GM19397 (cell line): ENCODE measurements around the gene ZNF134.

Experiments
- ATAC-seq: cut with Tn5 transposase; IDR thresholded peaks from one replicate; pipeline ENCODE4 v1.9.1; 2021; ENCODE audit warnings: mild to moderate bottlenecking, moderate library complexity; ENCODE audit not compliant: unreplicated experiment

ZNF134 gene

DNA sequence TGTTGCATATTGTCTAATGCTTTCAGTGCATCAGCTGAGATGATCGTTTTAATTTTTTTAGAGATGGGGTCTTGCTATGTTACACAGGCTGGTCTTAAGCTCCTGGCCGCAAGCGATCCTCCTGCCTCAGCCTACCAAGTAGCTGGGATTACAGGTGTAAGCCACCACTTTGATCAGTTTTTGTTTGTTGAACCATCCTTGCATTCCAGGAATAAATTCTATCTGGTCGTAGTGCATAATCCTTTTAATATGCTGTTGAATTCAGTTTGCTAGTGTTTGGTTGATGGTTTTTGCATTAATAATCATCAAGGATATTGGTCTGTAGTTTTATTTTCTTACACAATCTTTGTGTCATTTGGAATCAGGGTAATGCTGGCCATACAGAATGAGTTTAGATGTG, 23.3 kb downstream of the ZNF134 start:
- ATAC-seq, result no peak

GRCh38 chr19:57641715-57642234, 27.7 kb downstream of the ZNF134 start:
- ATAC-seq, result no peak

- no peak for ATAC-seq
Observed at GRCh38 chr19:57642396-57643046, 28.5 kb downstream of the ZNF134 start.

DNA sequence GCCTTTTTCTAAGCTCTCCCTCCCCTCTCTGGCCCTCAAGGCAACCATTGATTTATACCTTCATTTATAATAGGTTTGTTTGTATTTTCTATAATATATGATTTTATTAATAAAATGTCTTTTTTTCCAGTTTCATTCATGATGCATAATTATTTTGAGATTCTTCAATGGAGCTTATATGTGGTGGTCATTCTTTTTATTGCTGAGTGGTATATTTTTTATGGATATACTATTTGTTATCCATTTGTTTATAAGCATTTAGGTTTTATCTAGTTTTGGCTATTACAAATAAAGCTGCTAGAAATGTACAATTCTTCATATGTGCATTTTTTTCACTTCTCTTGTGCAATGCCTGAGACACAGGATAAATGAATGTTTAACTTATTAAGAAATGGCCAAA, 29.7 kb downstream of the ZNF134 start:
- ATAC-seq, result no peak

DNA sequence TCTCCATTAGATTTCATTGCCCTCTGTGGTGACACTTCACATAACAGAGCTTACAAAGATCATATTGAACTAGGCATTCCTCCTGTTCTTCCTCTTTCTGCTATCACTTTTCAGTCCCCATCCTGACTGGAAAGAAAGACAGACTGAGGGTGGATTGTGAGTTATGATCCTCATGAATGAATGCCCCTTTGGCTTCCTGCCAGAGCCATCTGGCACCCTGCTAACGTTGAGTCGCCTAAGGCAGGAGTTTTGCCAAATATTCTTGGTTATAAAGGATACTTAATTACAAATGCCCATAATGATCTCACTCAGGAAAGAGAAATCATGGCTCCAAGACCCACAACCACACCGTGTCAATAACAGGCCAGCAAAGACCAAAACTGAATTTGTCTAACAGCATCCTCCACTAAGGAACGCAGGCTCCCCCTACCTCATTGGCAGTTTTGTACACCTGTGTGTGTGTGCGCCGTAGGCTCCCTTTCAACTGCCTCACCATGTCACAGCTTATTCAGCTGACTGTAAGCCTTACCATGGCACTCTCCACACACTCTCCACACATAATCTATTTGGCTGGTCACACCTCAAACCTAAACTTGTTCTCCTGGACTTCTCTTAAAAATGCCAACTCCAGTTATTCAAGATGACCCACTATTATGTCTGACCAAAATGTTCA, 34.4 kb downstream of the ZNF134 start:
- ATAC-seq, result no peak

GRCh38 chr19:57651654-57651996, 37.6 kb downstream of the ZNF134 start:
- ATAC-seq, result no peak

DNA sequence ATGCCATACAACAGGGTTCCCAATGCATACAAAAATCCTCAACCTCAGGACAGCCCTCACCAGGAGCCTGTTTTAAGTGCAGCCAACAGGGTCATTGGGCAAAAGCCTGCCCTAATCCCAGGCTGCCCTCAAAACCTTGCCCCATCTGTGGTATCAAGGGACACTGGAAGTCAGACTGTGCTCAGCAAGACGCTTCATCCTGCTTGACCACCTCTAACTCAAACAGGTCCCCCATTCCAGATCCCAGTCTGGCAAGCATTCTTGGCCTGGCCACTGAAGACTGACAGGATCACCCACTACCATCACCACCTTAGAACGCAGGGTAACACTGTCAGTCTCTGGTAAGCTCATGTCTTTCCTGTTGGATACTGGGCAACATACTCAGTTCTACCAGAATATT, 39.6 kb downstream of the ZNF134 start:
- no peak for ATAC-seq

- ATAC-seq, result no peak
Observed at GRCh38 chr19:57655443-57655842, 41.4 kb downstream of the ZNF134 start.

- no peak for ATAC-seq
Observed at GRCh38 chr19:57656346-57656745, 42.3 kb downstream of the ZNF134 start.

DNA sequence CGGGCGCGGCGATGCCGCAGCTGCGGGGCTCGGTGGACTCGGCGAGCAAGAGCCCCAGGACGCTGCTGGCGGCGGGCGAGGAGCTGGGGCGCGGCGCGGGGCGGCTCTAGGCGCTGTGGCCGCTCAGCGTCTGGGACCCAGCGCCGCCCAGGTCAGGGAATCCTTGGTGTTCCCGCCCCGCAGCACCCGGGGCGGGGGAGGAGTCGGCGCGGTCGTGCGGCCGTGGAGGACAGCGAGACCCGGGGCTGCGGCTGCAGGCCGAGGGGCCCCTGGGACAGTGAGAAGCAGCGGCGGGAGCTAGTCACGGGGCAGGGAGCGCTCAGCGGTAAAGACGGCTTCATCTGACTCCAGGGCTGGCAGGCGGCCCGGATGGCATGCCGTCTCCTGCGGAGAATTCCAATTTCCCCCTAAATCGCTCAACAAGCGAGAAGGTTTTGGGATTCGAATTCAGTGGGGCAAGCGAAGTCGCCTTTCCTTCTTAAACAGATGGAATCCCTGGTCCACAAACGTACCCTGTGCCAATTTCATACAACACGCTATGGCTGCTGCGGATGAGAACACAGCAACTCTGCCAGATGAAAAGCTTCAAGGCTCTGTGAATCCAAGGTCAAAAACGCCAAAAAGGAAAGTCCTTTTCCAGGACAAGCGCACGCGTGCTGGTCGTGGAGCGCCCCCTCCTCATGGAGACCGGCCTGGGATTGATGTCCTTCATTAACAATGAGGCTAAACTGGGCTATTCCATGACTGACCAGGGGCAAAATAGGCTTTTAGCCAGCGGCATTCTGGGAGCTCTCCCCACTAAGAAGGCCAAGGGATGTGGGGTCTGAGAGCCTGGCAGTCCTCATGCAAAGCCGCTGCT, 50.5 kb downstream of the ZNF134 start:
- ATAC-seq, result no peak

DNA sequence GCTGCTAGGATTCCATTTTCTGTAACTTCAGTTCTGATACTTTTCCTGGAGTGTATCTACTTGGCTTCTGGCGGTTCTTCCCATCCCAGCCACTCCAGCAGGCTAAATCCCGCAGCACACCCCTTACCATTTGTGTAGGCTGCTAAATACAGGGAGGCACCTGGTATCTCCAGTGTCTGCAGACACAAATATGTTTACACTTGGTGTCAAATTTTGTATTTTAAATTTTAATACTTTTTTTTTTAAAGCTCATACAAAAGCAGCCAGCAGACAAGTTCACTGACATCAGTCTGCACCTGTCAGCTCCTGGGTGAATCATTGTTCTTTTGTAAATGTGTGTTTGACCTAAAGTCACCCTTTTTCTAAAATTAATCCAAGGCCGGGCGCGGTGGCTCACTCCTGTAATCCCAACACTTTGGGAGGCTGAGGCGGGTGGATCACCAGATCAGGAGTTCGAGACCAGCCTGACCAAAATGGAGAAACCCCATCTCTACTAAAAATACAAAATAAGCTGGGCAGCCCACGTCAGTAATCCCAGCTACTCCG, 51.3 kb downstream of the ZNF134 start:
- ATAC-seq, result no peak

DNA sequence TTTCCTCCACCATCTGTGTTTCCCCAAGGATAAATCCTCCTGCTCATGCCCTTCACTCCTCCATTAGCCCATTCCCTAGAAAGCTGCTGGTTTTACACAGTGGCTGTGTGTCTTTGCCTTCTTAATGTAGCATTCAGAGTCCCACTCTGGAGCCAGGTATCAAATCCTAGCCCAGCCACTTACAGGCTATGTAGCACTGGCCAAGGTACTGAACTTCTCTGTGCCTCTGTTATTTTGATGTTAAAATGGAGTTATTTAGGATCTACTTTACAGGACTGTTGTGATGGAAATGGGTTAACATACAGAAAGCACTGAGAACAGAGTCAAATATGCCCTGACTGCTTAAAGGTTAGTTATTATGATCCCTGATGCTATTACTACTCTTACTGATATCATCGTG, 53.2 kb downstream of the ZNF134 start:
- ATAC-seq, result no peak

GRCh38 chr19:57668635-57669034, 54.6 kb downstream of the ZNF134 start, which contains the start of gene ZSCAN4:
TSS of gene ZSCAN4 (plus strand) at chr19:57668935. CDS start at chr19:57676146, 7,211 bp downstream.
- no peak for ATAC-seq

GRCh38 chr19:57671124-57671895, 57.3 kb downstream of the ZNF134 start:
- no peak for ATAC-seq

- ATAC-seq, result no peak
Observed at GRCh38 chr19:57672466-57672865, 58.4 kb downstream of the ZNF134 start.
